ENCODE data around the gene CTTN.

DNA sequence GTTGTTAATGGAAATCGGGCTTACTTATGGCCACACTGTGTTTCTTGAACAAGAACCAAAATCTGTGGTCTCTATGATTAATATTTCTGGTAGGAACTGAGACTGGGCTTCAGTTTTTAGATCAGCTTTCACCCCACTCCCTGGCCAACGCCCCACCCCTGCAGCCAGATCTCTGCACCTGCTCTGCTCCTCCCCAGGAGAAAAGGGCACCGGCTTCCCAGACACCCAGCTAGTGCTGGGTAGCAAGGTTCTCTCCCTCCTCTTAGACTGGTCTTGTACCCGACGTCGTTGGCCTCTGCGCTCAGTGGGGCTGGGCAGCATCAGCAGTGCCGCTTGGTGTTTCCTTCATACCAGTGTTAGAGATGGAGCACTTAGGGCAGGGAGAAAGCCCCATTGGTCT is 17.0 kb upstream of the CTTN start:
- TF ChIP-seq EP300 (IDR thresholded peaks at IDR 0.05) (no peak), POLR2A (IDR thresholded peaks at IDR 0.05; ENCODE audit: low read depth) (no peak), POLR2AphosphoS5 (IDR thresholded peaks at IDR 0.05) (no peak)
- TF ChIP-seq, protein P1, sequence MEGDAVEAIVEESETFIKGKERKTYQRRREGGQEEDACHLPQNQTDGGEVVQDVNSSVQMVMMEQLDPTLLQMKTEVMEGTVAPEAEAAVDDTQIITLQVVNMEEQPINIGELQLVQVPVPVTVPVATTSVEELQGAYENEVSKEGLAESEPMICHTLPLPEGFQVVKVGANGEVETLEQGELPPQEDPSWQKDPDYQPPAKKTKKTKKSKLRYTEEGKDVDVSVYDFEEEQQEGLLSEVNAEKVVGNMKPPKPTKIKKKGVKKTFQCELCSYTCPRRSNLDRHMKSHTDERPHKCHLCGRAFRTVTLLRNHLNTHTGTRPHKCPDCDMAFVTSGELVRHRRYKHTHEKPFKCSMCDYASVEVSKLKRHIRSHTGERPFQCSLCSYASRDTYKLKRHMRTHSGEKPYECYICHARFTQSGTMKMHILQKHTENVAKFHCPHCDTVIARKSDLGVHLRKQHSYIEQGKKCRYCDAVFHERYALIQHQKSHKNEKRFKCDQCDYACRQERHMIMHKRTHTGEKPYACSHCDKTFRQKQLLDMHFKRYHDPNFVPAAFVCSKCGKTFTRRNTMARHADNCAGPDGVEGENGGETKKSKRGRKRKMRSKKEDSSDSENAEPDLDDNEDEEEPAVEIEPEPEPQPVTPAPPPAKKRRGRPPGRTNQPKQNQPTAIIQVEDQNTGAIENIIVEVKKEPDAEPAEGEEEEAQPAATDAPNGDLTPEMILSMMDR (IDR thresholded peaks at IDR 0.05): no peak
